Loucy (cell line): ENCODE results near the gene CCHCR1.

Experiments used
- H2AFZ ChIP-seq: fragments of 200-600 bp; sonication (generic); 2 replicates; pipeline ENCODE4 v1.6.0; 2016; ENCODE audit warnings: antibody characterized with exemption, mild to moderate bottlenecking, low read length, moderate library complexity
- H3F3A ChIP-seq: fragments of 200-600 bp; 2 replicates; pipeline ENCODE4 v1.6.0; 2016; ENCODE audit warnings: antibody characterized with exemption, low read depth, mild to moderate bottlenecking
- H3K27me3 ChIP-seq: fragments of 200-600 bp; sonication (generic); 2 replicates; pipeline ENCODE4 v1.6.1; 2014; ENCODE audit warnings: low read length, mild to moderate bottlenecking; ENCODE audit not compliant: insufficient read depth, poor library complexity, severe bottlenecking
- H3K36me3 ChIP-seq: fragments of 200-600 bp; sonication (generic); 2 replicates; pipeline ENCODE4 v1.6.1; 2016; ENCODE audit warnings: low read length; ENCODE audit not compliant: insufficient read depth
- H3K4me1 ChIP-seq: fragments of 200-600 bp; sonication (generic); 2 replicates; pipeline ENCODE4 v1.5.1; 2014; ENCODE audit warnings: low read length, mild to moderate bottlenecking; ENCODE audit not compliant: insufficient read depth, poor library complexity, severe bottlenecking
- H3K4me2 ChIP-seq: fragments of 200-600 bp; sonication (generic); 2 replicates; pipeline ENCODE4 v1.6.0; 2014; ENCODE audit warnings: antibody characterized with exemption, low read length, low read depth, mild to moderate bottlenecking; ENCODE audit not compliant: poor library complexity, severe bottlenecking
- H3K4me3 ChIP-seq: fragments of 200-600 bp; sonication (generic); 2 replicates; pipeline ENCODE4 v1.5.1; 2014; ENCODE audit warnings: low read length, mild to moderate bottlenecking, mixed read lengths; ENCODE audit not compliant: poor library complexity, severe bottlenecking
- H3K79me2 ChIP-seq: fragments of 200-600 bp; sonication (generic); 2 replicates; pipeline ENCODE4 v1.6.1; 2014; ENCODE audit warnings: low read length; ENCODE audit not compliant: insufficient read depth
- H3K9ac ChIP-seq: fragments of 200-600 bp; sonication (generic); 2 replicates; pipeline ENCODE4 v1.6.0; 2014; ENCODE audit warnings: mild to moderate bottlenecking, low read depth, low read length, moderate library complexity; ENCODE audit not compliant: poor library complexity, severe bottlenecking
- H3K9me2 ChIP-seq: fragments of 200-600 bp; sonication (generic); replicated peaks from 2 replicates; pipeline ENCODE4 v1.6.1; 2016; ENCODE audit warnings: low read depth, low read length, mixed read lengths
- H3K9me3 ChIP-seq: fragments of 200-600 bp; sonication (generic); 2 replicates; pipeline ENCODE4 v1.6.1; 2014; ENCODE audit warnings: mild to moderate bottlenecking, antibody characterized with exemption, low read length, low read depth; ENCODE audit not compliant: insufficient read depth
- H4K20me1 ChIP-seq: fragments of 200-600 bp; sonication (generic); 2 replicates; pipeline ENCODE4 v1.6.0; 2014; ENCODE audit warnings: antibody characterized with exemption, low read length, mild to moderate bottlenecking; ENCODE audit not compliant: insufficient read depth, poor library complexity, severe bottlenecking
- EZH2phosphoT487 ChIP-seq: fragments of 200-600 bp; IDR thresholded peaks from 2 replicates; pipeline ENCODE4 v1.6.1; 2018; ENCODE audit warnings: antibody characterized with exemption, mild to moderate bottlenecking, moderate library complexity, borderline replicate concordance
- TF ChIP-seq, protein P1 (sequence below): fragments of 200-600 bp; sonication (generic); conservative IDR thresholded peaks from 2 replicates; pipeline ENCODE4 v1.5.1; 2014; ENCODE audit warnings: mild to moderate bottlenecking, antibody characterized with exemption, low read length

The CCHCR1 gene

DNA sequence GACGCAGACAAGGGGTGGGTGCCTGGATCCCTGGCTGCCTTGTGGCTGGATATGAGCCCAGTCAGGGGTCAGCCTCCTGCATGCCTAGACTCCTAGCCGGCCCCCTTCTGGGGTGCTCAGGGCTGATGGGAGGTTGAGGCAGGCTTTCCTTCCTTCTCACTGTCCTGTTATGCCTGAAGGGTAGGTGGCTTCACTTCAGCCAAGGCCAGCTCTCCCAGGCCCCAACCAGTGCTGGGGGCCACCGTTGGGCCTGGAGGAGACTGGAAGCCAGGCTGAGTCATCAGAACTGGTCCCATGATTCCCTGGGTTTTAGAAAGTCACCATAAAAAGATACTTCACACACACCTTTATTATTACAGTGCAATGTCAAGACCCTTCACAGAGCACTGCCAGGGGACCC, 15.8 kb upstream of the CCHCR1 start:
- H3K27me3 ChIP-seq, result no peaks in the 10 kb centered on the region
- no peak overlapping the region for H3K4me3 ChIP-seq
- H3K9me3 ChIP-seq, result no peaks in the 10 kb centered on the region
- no peaks in the 10 kb centered on the region for H3K9me2 ChIP-seq
- no peak overlapping the region for H2AFZ ChIP-seq
- H3F3A ChIP-seq, result no peaks in the 10 kb centered on the region
- H3K9ac ChIP-seq, result no peak overlapping the region
- H3K36me3 ChIP-seq, result no peaks in the 10 kb centered on the region
- H3K79me2 ChIP-seq, result no peaks in the 10 kb centered on the region
- no peak for TF ChIP-seq EZH2phosphoT487
- TF ChIP-seq, protein P1, sequence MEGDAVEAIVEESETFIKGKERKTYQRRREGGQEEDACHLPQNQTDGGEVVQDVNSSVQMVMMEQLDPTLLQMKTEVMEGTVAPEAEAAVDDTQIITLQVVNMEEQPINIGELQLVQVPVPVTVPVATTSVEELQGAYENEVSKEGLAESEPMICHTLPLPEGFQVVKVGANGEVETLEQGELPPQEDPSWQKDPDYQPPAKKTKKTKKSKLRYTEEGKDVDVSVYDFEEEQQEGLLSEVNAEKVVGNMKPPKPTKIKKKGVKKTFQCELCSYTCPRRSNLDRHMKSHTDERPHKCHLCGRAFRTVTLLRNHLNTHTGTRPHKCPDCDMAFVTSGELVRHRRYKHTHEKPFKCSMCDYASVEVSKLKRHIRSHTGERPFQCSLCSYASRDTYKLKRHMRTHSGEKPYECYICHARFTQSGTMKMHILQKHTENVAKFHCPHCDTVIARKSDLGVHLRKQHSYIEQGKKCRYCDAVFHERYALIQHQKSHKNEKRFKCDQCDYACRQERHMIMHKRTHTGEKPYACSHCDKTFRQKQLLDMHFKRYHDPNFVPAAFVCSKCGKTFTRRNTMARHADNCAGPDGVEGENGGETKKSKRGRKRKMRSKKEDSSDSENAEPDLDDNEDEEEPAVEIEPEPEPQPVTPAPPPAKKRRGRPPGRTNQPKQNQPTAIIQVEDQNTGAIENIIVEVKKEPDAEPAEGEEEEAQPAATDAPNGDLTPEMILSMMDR, result no peak
- no peaks in the 10 kb centered on the region for H4K20me1 ChIP-seq
- no peak overlapping the region for H3K4me2 ChIP-seq
- H3K4me1 ChIP-seq, result no peaks in the 10 kb centered on the region

DNA sequence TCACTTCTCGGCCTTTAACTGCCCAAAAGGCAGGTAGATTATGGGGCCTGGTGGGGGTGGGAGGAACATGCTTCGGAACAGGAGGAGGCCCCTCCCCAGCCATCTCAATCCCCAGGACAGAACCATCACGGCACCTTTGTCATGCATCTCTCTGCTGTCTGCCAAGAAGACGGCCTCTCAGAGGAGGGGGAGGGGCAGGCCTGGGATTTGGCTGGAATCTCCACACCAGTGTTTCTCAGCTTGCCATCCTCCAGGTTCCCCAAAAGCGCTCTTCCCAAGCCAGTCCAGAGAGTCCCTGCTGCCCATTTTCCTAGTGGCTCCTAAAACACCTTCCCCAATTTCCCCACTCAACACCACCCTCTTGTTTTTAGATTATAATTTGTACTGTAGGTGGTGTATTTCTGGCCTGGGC, 15.4 kb upstream of the CCHCR1 start:
- no peaks in the 10 kb centered on the region for H3K79me2 ChIP-seq
- H3K9ac ChIP-seq, result no peak overlapping the region
- H3K27me3 ChIP-seq, result no peaks in the 10 kb centered on the region
- H3K4me1 ChIP-seq, result no peaks in the 10 kb centered on the region
- no peaks in the 10 kb centered on the region for H3K9me3 ChIP-seq
- no peaks in the 10 kb centered on the region for H4K20me1 ChIP-seq
- no peaks in the 10 kb centered on the region for H3K9me2 ChIP-seq
- no peak overlapping the region for H3K4me2 ChIP-seq
- no peaks in the 10 kb centered on the region for H3K36me3 ChIP-seq
- H3F3A ChIP-seq, result no peaks in the 10 kb centered on the region
- H3K4me3 ChIP-seq, result no peak overlapping the region
- no peak overlapping the region for H2AFZ ChIP-seq
- TF ChIP-seq, protein P1, result no peak
- TF ChIP-seq EZH2phosphoT487, result no peak

DNA sequence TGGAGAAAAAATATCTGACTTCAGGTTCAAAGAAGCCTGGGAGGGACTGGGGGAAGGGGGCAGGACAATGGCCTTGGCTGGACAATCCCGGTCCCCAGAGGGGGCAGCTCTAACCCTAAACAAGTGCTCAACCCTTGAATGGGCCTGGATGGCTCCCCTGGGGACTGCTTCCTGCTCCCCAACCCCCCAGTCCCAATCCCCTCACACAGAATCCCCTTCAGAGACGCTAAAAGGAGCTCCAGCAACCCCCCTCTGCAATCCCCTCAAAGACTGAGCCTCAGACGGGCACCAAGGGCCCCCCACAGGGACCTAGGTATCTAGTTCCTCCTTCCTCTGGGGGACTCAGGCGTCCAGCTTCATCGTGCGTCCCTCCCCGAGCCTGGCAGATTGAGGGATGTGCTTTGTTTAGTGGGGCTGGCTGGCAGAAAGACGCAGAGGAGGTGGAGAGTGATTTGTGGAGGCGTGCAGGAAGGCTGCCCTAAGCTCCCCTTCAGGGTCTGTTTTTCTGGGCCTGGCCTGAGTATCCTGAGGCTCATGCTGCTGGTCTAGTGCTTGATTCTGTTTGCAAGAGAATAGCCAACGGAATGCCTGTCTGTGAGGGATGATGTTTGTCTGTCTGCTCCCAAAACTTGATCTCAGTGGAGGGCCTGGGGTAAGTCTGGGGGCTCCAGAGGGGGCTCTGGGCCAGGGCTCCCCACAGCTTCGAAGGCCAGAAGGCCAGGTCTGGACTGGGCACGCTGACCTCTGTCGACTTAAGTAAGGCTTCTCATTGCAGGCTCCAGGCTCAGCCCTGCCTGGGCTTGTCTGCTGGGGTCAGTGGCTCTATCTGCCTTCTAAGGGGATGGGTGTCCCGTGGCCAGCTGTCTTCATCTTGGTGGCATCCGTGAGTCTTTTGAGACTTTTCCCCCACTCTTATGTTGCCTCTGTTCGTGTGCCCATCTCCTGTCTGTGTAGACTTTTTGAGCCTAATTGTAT, 14.6 kb upstream of the CCHCR1 start:
- no peaks in the 10 kb centered on the region for H3K27me3 ChIP-seq
- H3K9me3 ChIP-seq, result no peaks in the 10 kb centered on the region
- H3K36me3 ChIP-seq, result no peaks in the 10 kb centered on the region
- H3K9ac ChIP-seq, result no peak overlapping the region
- H3K9me2 ChIP-seq, result no peaks in the 10 kb centered on the region
- no peaks in the 10 kb centered on the region for H3F3A ChIP-seq
- no peaks in the 10 kb centered on the region for H3K79me2 ChIP-seq
- H4K20me1 ChIP-seq, result no peaks in the 10 kb centered on the region
- no peak overlapping the region for H3K4me2 ChIP-seq
- no peaks in the 10 kb centered on the region for H3K4me1 ChIP-seq
- no peak overlapping the region for H3K4me3 ChIP-seq
- H2AFZ ChIP-seq, result no peak overlapping the region
- no peak for TF ChIP-seq EZH2phosphoT487
- TF ChIP-seq, protein P1, result no peak
